HepG2 (cell line): Measurements from ENCODE around the gene ZNF367. TPM values are rescaled to one million over a fixed set of nuclear protein-coding genes. Genes with fewer than 3 reads are reported as not detected.
A peak's percentile ranks its signal among the peaks of the same experiment; 100 is the strongest.

ENCODE experiments used
- BCLAF1 ChIP-seq: fragments of 450-650 bp; IDR thresholded peaks from 2 replicates; pipeline ENCODE4 v1.6.1; 2017; ENCODE audit warnings: mild to moderate bottlenecking
- KLF13 ChIP-seq: sonication (generic); formaldehyde crosslinking; IDR thresholded peaks from 2 replicates; pipeline ENCODE4 v1.4.0; 2020; ENCODE audit warnings: mild to moderate bottlenecking, missing genetic modification reagents
- SALL1 ChIP-seq: sonication (generic); formaldehyde crosslinking; IDR thresholded peaks from 2 replicates; pipeline ENCODE4 v1.8.0; 2022; ENCODE audit warnings: mild to moderate bottlenecking, missing genetic modification reagents
- SNAI1 ChIP-seq: sonication (generic); formaldehyde crosslinking; IDR thresholded peaks from 2 replicates; pipeline ENCODE4 v1.5.0; 2020; ENCODE audit warnings: mild to moderate bottlenecking, missing genetic modification reagents, borderline replicate concordance
- ZNF263 ChIP-seq: sonication (generic); formaldehyde crosslinking; IDR thresholded peaks from 2 replicates; pipeline ENCODE4 v1.4.0; 2020; ENCODE audit warnings: missing genetic modification reagents
- ZNF646 ChIP-seq: sonication (generic); formaldehyde crosslinking; IDR thresholded peaks from 2 replicates; pipeline ENCODE4 v1.9.0; 2021; ENCODE audit warnings: mild to moderate bottlenecking, missing genetic modification reagents
- ZNF703 ChIP-seq: sonication (generic); formaldehyde crosslinking; IDR thresholded peaks from 2 replicates; pipeline ENCODE4 v1.5.1; 2020; ENCODE audit warnings: missing genetic modification reagents, mild to moderate bottlenecking, moderate library complexity, borderline replicate concordance
- polyA plus RNA-seq, 8 experiments: library from polyadenylated mRNA; depleted of rRNA in 3 of 8; stranded (reverse) in 7 of 8; unstranded in 1 of 8; fragments of >200 nt; fragmentation: Illumina TruSeq in 4 of 8; extraction: Trizol in 4 of 8; gene quantifications; 2 replicates each; pipeline versions ENCODE4 v1.2.1 to v1.2.3, GENCODE V29; 2011 to 2016; ENCODE audit warnings: low read depth in 4 of 8, missing spikeins in 1 of 8, mixed read lengths in 1 of 8; ENCODE audit not compliant: insufficient read depth in 1 of 8
- total RNA-seq, 5 experiments: library from RNA; depleted of rRNA; stranded (reverse); fragments of >200 nt; fragmentation: Illumina TruSeq; extraction: Trizol; gene quantifications; 2 replicates each; pipeline ENCODE4 v1.2.3, GENCODE V29; 2016; ENCODE audit warnings: low read depth in 1 of 5
- TF ChIP-seq, protein P1 (sequence below): sonication (generic); formaldehyde crosslinking; IDR thresholded peaks from 2 replicates; pipeline ENCODE4 v1.5.0; 2020; ENCODE audit warnings: missing genetic modification reagents
- TF ChIP-seq, protein P2 (sequence below): IDR thresholded peaks from 2 replicates; pipeline ENCODE4 v1.6.1; 2016; ENCODE audit warnings: low read depth, control low read depth
- TF ChIP-seq, protein P3 (sequence below): sonication (generic); formaldehyde crosslinking; IDR thresholded peaks from 2 replicates; pipeline ENCODE4 v1.8.1; 2022; ENCODE audit warnings: low read depth, mild to moderate bottlenecking, missing genetic modification reagents

Gene ZNF367
- total and polyA plus RNA-seq, 2 of the 13 experiments (the other 11 are each of a cell fraction or from before 2014, with no cell fraction given) = 2.9 to 7.7 TPM

GRCh38 chr9:96408409-96409280 lies 9.5 kb downstream of the ZNF367 start (continued):
- TF ChIP-seq BCLAF1 (no peak), ZNF703 (CRISPR knock-in tag) (no peak), SALL1 (CRISPR knock-in tag) (peak; percentile 69), SNAI1 (CRISPR knock-in tag) (no peak), ZNF263 (CRISPR knock-in tag) (no peak), ZNF646 (CRISPR knock-in tag) (no peak), KLF13 (no peak)
- TF ChIP-seq, protein P1, sequence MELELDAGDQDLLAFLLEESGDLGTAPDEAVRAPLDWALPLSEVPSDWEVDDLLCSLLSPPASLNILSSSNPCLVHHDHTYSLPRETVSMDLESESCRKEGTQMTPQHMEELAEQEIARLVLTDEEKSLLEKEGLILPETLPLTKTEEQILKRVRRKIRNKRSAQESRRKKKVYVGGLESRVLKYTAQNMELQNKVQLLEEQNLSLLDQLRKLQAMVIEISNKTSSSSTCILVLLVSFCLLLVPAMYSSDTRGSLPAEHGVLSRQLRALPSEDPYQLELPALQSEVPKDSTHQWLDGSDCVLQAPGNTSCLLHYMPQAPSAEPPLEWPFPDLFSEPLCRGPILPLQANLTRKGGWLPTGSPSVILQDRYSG = no peak
- TF ChIP-seq, protein P2, sequence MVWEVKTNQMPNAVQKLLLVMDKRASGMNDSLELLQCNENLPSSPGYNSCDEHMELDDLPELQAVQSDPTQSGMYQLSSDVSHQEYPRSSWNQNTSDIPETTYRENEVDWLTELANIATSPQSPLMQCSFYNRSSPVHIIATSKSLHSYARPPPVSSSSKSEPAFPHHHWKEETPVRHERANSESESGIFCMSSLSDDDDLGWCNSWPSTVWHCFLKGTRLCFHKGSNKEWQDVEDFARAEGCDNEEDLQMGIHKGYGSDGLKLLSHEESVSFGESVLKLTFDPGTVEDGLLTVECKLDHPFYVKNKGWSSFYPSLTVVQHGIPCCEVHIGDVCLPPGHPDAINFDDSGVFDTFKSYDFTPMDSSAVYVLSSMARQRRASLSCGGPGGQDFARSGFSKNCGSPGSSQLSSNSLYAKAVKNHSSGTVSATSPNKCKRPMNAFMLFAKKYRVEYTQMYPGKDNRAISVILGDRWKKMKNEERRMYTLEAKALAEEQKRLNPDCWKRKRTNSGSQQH (CRISPR knock-in tag) = no peak
- TF ChIP-seq, protein P3, sequence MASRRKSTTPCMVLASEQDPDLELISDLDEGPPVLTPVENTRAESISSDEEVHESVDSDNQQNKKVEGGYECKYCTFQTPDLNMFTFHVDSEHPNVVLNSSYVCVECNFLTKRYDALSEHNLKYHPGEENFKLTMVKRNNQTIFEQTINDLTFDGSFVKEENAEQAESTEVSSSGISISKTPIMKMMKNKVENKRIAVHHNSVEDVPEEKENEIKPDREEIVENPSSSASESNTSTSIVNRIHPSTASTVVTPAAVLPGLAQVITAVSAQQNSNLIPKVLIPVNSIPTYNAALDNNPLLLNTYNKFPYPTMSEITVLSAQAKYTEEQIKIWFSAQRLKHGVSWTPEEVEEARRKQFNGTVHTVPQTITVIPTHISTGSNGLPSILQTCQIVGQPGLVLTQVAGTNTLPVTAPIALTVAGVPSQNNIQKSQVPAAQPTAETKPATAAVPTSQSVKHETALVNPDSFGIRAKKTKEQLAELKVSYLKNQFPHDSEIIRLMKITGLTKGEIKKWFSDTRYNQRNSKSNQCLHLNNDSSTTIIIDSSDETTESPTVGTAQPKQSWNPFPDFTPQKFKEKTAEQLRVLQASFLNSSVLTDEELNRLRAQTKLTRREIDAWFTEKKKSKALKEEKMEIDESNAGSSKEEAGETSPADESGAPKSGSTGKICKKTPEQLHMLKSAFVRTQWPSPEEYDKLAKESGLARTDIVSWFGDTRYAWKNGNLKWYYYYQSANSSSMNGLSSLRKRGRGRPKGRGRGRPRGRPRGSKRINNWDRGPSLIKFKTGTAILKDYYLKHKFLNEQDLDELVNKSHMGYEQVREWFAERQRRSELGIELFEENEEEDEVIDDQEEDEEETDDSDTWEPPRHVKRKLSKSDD = no peak
